Trophoblast cell (in vitro differentiated cells and primary cell): ENCODE results near the gene PRAMEF17.
"Not testable (repeated sequence)": the region's sequence is repeated elsewhere in the genome, so short reads cannot be mapped to it uniquely, and the experiment has no call there.

Experiments used
- DNase-seq, 2 donors: peaks; one replicate each; pipeline ENCODE4 v3.0.0-alpha.2; 2016
- H2AFZ ChIP-seq: 2 replicates; pipeline ENCODE4 v1.6.1; 2013; ENCODE audit warnings: low read length, moderate library complexity, mild to moderate bottlenecking; ENCODE audit not compliant: insufficient read depth, poor library complexity
- H2AK5ac ChIP-seq: 2 replicates; pipeline ENCODE4 v1.6.1; 2013; ENCODE audit warnings: mild to moderate bottlenecking, low read length
- H2BK120ac ChIP-seq: 2 replicates; pipeline ENCODE4 v1.6.1; 2013; ENCODE audit warnings: low read length, mild to moderate bottlenecking, moderate library complexity; ENCODE audit not compliant: insufficient read depth, poor library complexity
- H2BK12ac ChIP-seq: 2 replicates; pipeline ENCODE4 v1.6.1; 2013; ENCODE audit warnings: mild to moderate bottlenecking, low read length, moderate library complexity
- H2BK5ac ChIP-seq: 2 replicates; pipeline ENCODE4 v1.6.1; 2013; ENCODE audit warnings: low read length, low read depth, moderate library complexity, mild to moderate bottlenecking; ENCODE audit not compliant: poor library complexity
- H3K14ac ChIP-seq: 2 replicates; pipeline ENCODE4 v1.6.1; 2013; ENCODE audit warnings: mild to moderate bottlenecking, low read length
- H3K18ac ChIP-seq: 2 replicates; pipeline ENCODE4 v1.6.1; 2013; ENCODE audit warnings: mild to moderate bottlenecking, low read length
- H3K23ac ChIP-seq: 2 replicates; pipeline ENCODE4 v1.6.1; 2013; ENCODE audit warnings: low read length
- H3K27ac ChIP-seq: 2 replicates; pipeline ENCODE4 v1.5.1; 2013; ENCODE audit warnings: low read depth, mild to moderate bottlenecking, inconsistent platforms, low read length, moderate library complexity
- H3K27me3 ChIP-seq: 2 replicates; pipeline ENCODE4 v1.6.1; 2013; ENCODE audit warnings: inconsistent platforms, mild to moderate bottlenecking, low read length, moderate library complexity; ENCODE audit not compliant: insufficient read depth
- H3K36me3 ChIP-seq, 2 experiments: 1 replicate in 1 of 2; 2 replicates in 1 of 2; pipeline ENCODE4 v1.6.1; 2013; ENCODE audit warnings: low read length in 2 of 2, mild to moderate bottlenecking in 2 of 2, moderate library complexity in 1 of 2; ENCODE audit not compliant: insufficient read depth in 2 of 2, control insufficient read depth in 1 of 2
- H3K4ac ChIP-seq: 2 replicates; pipeline ENCODE4 v1.6.1; 2013; ENCODE audit warnings: low read depth, mild to moderate bottlenecking, low read length, moderate library complexity
- H3K4me1 ChIP-seq, 2 experiments: 1 replicate in 1 of 2; 2 replicates in 1 of 2; pipeline ENCODE4 v1.6.1; 2013; ENCODE audit warnings: low read length in 2 of 2, mild to moderate bottlenecking in 2 of 2, moderate library complexity in 1 of 2; ENCODE audit not compliant: insufficient read depth in 2 of 2, control insufficient read depth in 1 of 2
- H3K4me2 ChIP-seq: 2 replicates; pipeline ENCODE4 v1.6.1; 2013; ENCODE audit warnings: inconsistent platforms, mild to moderate bottlenecking, low read length, moderate library complexity
- H3K4me3 ChIP-seq: 2 replicates; pipeline ENCODE4 v1.5.1; 2013; ENCODE audit warnings: mild to moderate bottlenecking, low read depth, low read length, inconsistent platforms
- H3K79me1 ChIP-seq: one replicate; pipeline ENCODE4 v1.6.1; 2013; ENCODE audit warnings: low read length
- H3K79me2 ChIP-seq: 2 replicates; pipeline ENCODE4 v1.6.1; 2013; ENCODE audit warnings: low read length, mild to moderate bottlenecking; ENCODE audit not compliant: control insufficient read depth, insufficient read depth, poor library complexity
- H3K9ac ChIP-seq: 2 replicates; pipeline ENCODE4 v1.6.1; 2013; ENCODE audit warnings: mild to moderate bottlenecking, low read length
- H3K9me3 ChIP-seq: 2 replicates; pipeline ENCODE4 v1.6.1; 2013; ENCODE audit warnings: low read depth, mild to moderate bottlenecking, control low read depth, inconsistent platforms, low read length; ENCODE audit not compliant: insufficient read depth
- H4K12ac ChIP-seq: 2 replicates; pipeline ENCODE4 v1.6.1; 2013; ENCODE audit warnings: low read depth, mild to moderate bottlenecking, low read length, moderate library complexity
- H4K8ac ChIP-seq: 2 replicates; pipeline ENCODE4 v1.6.1; 2013; ENCODE audit warnings: low read depth, mild to moderate bottlenecking, low read length, moderate library complexity
- H4K91ac ChIP-seq: one replicate; pipeline ENCODE4 v1.6.1; 2013; ENCODE audit warnings: low read depth, mild to moderate bottlenecking, low read length, moderate library complexity
- WGBS: extraction: QIAGEN DNeasy Blood & Tissue Kit; methylation state at CpG from one replicate; pipeline ENCODE4 v1.1.7; 2013; ENCODE audit warnings: missing lambda C conversion rate; ENCODE audit not compliant: insufficient read length, insufficient coverage; ENCODE audit errors: extremely low coverage; 5-methylcytosine and 5-hydroxymethylcytosine counted together

PRAMEF17 gene

GRCh38 chr1:13366536-13366935, 22.9 kb upstream of the PRAMEF17 start:
- not testable (repeated sequence) for H3K36me3 ChIP-seq, DNase-seq, H4K12ac ChIP-seq, H4K8ac ChIP-seq, H3K27ac ChIP-seq, H2BK12ac ChIP-seq, H3K79me1 ChIP-seq, H2BK5ac ChIP-seq, H2BK120ac ChIP-seq, H3K4me3 ChIP-seq, H3K23ac ChIP-seq, H2AFZ ChIP-seq, H3K4ac ChIP-seq, H3K79me2 ChIP-seq, H3K18ac ChIP-seq, H3K9ac ChIP-seq, H3K4me2 ChIP-seq, H3K4me1 ChIP-seq, H4K91ac ChIP-seq, H3K27me3 ChIP-seq, H3K14ac ChIP-seq, H2AK5ac ChIP-seq
- no CpG with 5 or more reads among the region's 3 CpGs for WGBS
- H3K9me3 ChIP-seq: peaks cover 13% of the 10 kb centered on the region

GRCh38 chr1:13368544-13368943, 20.9 kb upstream of the PRAMEF17 start:
- not testable (repeated sequence) for H4K12ac ChIP-seq, H4K91ac ChIP-seq, H2BK5ac ChIP-seq, H3K4ac ChIP-seq, H3K18ac ChIP-seq, H3K79me2 ChIP-seq, H3K14ac ChIP-seq, H2BK120ac ChIP-seq, H3K79me1 ChIP-seq, H4K8ac ChIP-seq, H3K4me2 ChIP-seq, H3K4me3 ChIP-seq, H2AFZ ChIP-seq, H3K27me3 ChIP-seq, H2AK5ac ChIP-seq, H3K27ac ChIP-seq, H3K23ac ChIP-seq, H3K4me1 ChIP-seq, H3K36me3 ChIP-seq, H2BK12ac ChIP-seq, H3K9ac ChIP-seq
- H3K9me3 ChIP-seq: peaks cover 18% of the 10 kb centered on the region
- peak; percentile 23 to 38 for DNase-seq
- WGBS: no CpG with 5 or more reads among the region's 4 CpGs

- H3K18ac ChIP-seq, H2BK120ac ChIP-seq, H2BK12ac ChIP-seq, H4K12ac ChIP-seq, DNase-seq, H4K8ac ChIP-seq, H3K14ac ChIP-seq, H4K91ac ChIP-seq, H3K79me1 ChIP-seq, H2AK5ac ChIP-seq, H3K4me2 ChIP-seq, H2AFZ ChIP-seq, H3K27me3 ChIP-seq, H3K9me3 ChIP-seq, H3K23ac ChIP-seq, H2BK5ac ChIP-seq, H3K4me1 ChIP-seq, H3K9ac ChIP-seq, H3K79me2 ChIP-seq, H3K36me3 ChIP-seq, H3K4me3 ChIP-seq, H3K27ac ChIP-seq, H3K4ac ChIP-seq: not testable (repeated sequence)
- no CpG with 5 or more reads among the region's 3 CpGs for WGBS
Measured at GRCh38 chr1:13378983-13379382, 10.4 kb upstream of the PRAMEF17 start.

- not testable (repeated sequence) for H2BK120ac ChIP-seq, H3K9me3 ChIP-seq, H3K79me2 ChIP-seq, H3K36me3 ChIP-seq, H3K4me3 ChIP-seq, H4K8ac ChIP-seq, H3K4ac ChIP-seq, H4K91ac ChIP-seq, H3K27ac ChIP-seq, H3K18ac ChIP-seq, H3K4me1 ChIP-seq, H2AK5ac ChIP-seq, H3K14ac ChIP-seq, H2AFZ ChIP-seq, H2BK5ac ChIP-seq, H3K9ac ChIP-seq, H3K79me1 ChIP-seq, H2BK12ac ChIP-seq, DNase-seq, H3K23ac ChIP-seq, H3K4me2 ChIP-seq, H4K12ac ChIP-seq, H3K27me3 ChIP-seq
- WGBS: no CpG with 5 or more reads among the region's 3 CpGs
Measured at GRCh38 chr1:13380380-13380779, 9.1 kb upstream of the PRAMEF17 start.
